H1 (cell line): ENCODE measurements around the gene DDC. TPM values are rescaled to one million over a fixed set of nuclear protein-coding genes. Genes with fewer than 3 reads are reported as not detected.

ENCODE experiments used
- CTCF ChIP-seq, 3 experiments: IDR thresholded peaks; 1 replicate in 2 of 3; 2 replicates in 1 of 3; pipeline versions ENCODE4 v1.5.1 to v1.6.1; 2011; ENCODE audit warnings: low read length in 3 of 3, mild to moderate bottlenecking in 3 of 3, inconsistent platforms in 2 of 3, low read depth in 1 of 3, moderate library complexity in 1 of 3; ENCODE audit not compliant: insufficient read depth in 1 of 3; ENCODE audit errors: control extremely low read depth in 1 of 3
- KDM4A ChIP-seq: IDR thresholded peaks from one replicate; pipeline ENCODE4 v1.7.1; 2012; ENCODE audit warnings: low read depth, mild to moderate bottlenecking, moderate library complexity, low read length, inconsistent platforms; ENCODE audit not compliant: severe bottlenecking
- RFX5 ChIP-seq: IDR thresholded peaks from 2 replicates; pipeline ENCODE4 v1.6.1; 2011; ENCODE audit warnings: low read depth, low read length, improper control_type of control experiment, borderline replicate concordance
- SUZ12 ChIP-seq: fragments of 200-600 bp; sonication (generic); IDR thresholded peaks from 2 replicates; pipeline ENCODE4 v1.6.1; 2012; ENCODE audit warnings: mild to moderate bottlenecking, inconsistent platforms, low read length, moderate library complexity, mixed read lengths
- polyA plus RNA-seq, 7 experiments: library from polyadenylated mRNA; depleted of rRNA in 3 of 7; stranded (reverse) in 5 of 7; unstranded in 2 of 7; fragments of >200 nt in 5 of 7; fragments of 200-250 nt in 2 of 7; gene quantifications; 1 replicate in 5 of 7; 2 replicates in 1 of 7; 4 replicates in 1 of 7; pipeline versions ENCODE4 v1.2.1 to v1.2.3, GENCODE V29; 2011 to 2013; ENCODE audit warnings: missing spikeins in 2 of 7, mixed read lengths in 2 of 7
- total RNA-seq: library from RNA; stranded (reverse); fragmentation: NEBNext Ultra II Directional; extraction: Animal tissue kit (Norgen Biotek cat#: 25700); gene quantifications from 2 replicates; pipeline ENCODE4 v1.2.1, GENCODE V29; 2021

Gene DDC
- total and polyA plus RNA-seq, 2 of the 8 experiments (the other 6 are each of a cell fraction or from before 2014, with no cell fraction given): 0.05 TPM; not detected in 1

GRCh38 chr7:50608196-50608906 lies 43.1 kb upstream of the DDC start (continued):
- TF ChIP-seq CTCF (IDR thresholded peaks at IDR 0.05; ENCODE audit: control extremely low read depth in 1 of 3, insufficient read depth in 1 of 3, low read depth in 1 of 3, low read length in 3 of 3) (no peak), SUZ12 (no peak), RFX5 (no peak), KDM4A (no peak)
